Measurements from ENCODE around the gene POLR3C.
A peak's percentile ranks its signal among the peaks of the same experiment; 100 is the strongest.

POLR3C gene

DNA sequence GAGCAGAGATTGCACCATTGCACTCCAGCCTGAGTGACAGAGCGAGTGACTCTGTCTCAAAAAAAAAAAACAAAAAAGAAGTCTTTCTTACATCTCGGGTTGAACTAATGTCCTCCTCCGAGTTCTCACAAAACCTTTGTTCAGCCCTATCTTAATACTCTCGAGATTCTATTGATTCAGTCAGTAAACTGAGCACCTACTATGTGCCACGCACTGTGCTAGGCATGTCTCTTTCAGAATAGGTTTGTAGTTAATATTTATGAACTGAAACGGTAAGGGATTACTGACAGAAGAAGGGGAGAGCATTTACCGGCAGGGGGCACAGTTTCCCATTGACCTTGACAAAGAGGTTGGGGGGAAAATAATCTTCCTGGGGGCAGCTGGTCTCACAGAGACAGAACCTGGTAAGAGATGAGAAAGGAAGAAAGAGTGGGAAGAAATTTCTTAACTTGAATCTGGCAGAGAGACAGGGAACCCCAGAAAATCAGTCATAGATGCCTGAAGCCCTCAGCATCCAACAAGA is 31.5 kb downstream of the POLR3C start:
- Histone ChIP-seq H3K9me3 (ENCODE audit: insufficient read depth, low read depth, low read length) (peaks cover 5% of the 10 kb centered on the region; the same call in 1 of the 2 replicates), H3K27ac (ENCODE audit: low read length) (no peak overlapping the region), H3K9ac (ENCODE audit: low read depth, low read length) (no peak overlapping the region), H3K4me1 (ENCODE audit: insufficient read depth, low read length) (no peaks in the 10 kb centered on the region; the same call in 1 of the 2 replicates), H3K27me3 (ENCODE audit: insufficient read depth, low read length) (no peaks in the 10 kb centered on the region), H3K36me3 (ENCODE audit: insufficient read depth, low read depth, low read length) (peaks cover 66% of the 10 kb centered on the region), H3K4me3 (ENCODE audit: low read length) (no peak overlapping the region)

DNA sequence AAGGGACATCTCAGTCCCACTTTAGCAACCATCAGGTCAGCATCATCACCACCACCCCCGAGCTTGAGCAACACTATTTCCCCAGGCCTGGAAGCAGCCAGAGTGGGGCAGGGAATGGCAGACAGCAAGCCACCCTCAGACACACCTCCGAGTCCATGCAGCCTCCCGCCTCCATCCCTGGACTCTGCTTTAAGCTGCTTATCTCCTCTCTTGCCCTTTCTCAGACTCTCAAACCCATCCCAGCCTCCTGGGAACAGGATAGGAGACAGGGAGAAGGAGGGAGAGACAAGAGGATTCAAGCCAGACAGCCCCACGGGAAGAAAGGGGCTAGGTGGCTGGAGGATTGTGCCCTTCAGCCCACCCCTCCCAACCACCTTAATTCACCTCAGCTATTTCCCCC is 33.2 kb downstream of the POLR3C start:
- Histone ChIP-seq H3K9ac (ENCODE audit: low read depth, low read length) (no peak overlapping the region), H3K9me3 (ENCODE audit: insufficient read depth, low read depth, low read length) (peaks cover 5% of the 10 kb centered on the region; the same call in 1 of the 2 replicates), H3K4me3 (ENCODE audit: low read length) (no peak overlapping the region), H3K36me3 (ENCODE audit: insufficient read depth, low read depth, low read length) (peaks cover 53% of the 10 kb centered on the region), H3K27ac (ENCODE audit: low read length) (no peak overlapping the region), H3K27me3 (ENCODE audit: insufficient read depth, low read length) (no peaks in the 10 kb centered on the region), H3K4me1 (ENCODE audit: insufficient read depth, low read length) (no peaks in the 10 kb centered on the region; the same call in 1 of the 2 replicates)

DNA sequence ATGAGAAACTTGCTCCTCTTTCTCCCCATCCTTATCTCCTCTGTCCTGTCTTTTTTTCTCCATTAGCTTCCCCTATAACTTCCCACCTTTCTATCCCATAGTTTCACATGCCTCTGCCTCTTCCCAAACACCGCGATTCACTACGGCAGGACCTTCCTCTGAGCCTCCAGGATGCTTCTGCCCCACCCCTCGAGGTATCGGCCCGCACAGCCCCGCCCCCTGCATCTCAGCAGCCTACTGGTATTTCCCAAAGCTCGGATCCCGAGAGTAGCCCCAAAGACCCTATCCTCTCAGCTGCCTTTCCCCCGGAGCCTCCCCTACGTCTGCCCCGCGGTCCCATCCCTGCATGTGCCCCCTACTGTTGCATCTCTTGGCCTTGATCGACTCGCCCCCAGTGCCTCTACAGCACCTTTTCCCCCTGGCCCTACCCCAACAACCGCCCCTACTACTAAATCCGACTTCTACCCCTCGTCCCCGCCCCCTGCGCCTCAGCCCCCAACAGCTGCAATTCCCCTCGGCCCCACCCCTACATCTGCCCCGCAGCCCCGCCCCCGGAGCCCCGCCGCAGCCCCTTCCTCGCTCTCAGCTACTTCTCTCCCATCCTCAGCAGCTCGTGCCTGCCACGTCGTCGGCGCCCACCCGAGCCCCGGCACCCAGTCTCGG is 34.4 kb downstream of the POLR3C start:
- no peaks in the 10 kb centered on the region; the same call in 1 of the 2 replicates for H3K4me1 ChIP-seq (ENCODE audit: insufficient read depth, low read length)
- no peaks in the 10 kb centered on the region for H3K27me3 ChIP-seq (ENCODE audit: insufficient read depth, low read length)
- H3K27ac ChIP-seq (ENCODE audit: low read length): no peak overlapping the region
- H3K4me3 ChIP-seq (ENCODE audit: low read length): peak overlapping the region; percentile 99
- peaks cover 5% of the 10 kb centered on the region; the same call in 1 of the 2 replicates for H3K9me3 ChIP-seq (ENCODE audit: insufficient read depth, low read depth, low read length)
- H3K9ac ChIP-seq (ENCODE audit: low read depth, low read length): peak overlapping the region; percentile 89; the same call in 1 of the 2 replicates
- H3K36me3 ChIP-seq (ENCODE audit: insufficient read depth, low read depth, low read length): peaks cover 41% of the 10 kb centered on the region

DNA sequence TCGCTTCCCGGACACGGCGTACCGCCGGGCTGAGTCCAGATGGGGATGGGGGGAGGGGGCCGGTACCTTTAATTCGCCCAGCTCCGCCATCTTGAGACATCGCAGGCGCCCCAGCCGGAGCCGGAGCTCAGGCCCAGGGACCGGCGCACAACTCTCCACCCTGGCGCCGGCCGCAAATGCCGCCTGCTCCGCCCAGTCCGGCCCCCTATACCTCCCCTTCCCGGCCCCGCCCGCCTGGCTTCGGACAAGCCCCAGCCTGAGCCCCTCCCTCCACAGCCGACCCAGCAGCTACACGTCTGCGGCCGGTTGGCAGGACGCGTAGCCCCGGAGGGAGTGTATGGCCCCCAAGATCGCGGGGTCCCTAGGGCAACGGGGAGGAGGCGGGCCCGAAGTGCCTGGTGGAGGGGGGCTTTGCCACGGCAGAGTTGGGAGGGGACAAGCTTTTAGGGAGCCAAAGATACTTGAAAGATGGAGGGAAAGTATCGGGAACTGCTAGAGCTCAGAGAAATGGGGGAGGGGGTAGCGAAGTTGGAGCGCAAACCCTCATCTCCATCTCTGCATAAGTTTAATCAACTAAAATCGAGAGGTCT is 35.0 kb downstream of the POLR3C start, which contains the start of gene PIAS3:
Gene PIAS3, minus strand, starts transcription at position 181 of the 590 bp plus-strand sequence. Its CDS starts 91 bp downstream, at position 90.
- peak within 1 kb of the TSS; percentile 51 for H3K27ac ChIP-seq (ENCODE audit: low read length)

DNA sequence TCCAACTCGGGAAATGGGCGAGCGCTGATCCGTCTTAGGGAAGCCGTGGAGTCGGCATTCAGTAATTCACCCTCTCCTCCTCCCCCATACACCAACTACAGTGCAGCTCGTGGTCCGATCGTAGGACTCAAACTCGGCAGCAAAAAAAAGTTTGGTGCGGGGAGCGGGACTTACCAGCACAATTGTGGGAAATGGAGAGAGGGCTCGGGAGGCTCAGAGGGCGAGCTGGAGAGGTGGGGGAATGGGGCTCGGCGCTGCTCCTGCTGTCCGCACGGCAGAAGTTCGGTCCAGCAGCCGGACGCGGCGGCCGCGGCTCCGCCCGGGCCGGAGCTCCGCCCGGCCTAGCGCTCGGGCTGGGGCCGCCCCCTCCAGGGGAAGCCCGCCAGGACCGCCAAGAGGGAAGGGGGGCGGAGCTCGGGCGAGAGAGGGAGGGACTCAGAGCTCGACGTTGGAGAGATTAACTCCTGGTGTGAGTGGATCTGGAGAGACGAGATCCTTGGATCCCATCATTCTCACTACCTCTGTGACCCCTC is 35.6 kb downstream of the POLR3C start:
- Histone ChIP-seq H3K36me3 (ENCODE audit: insufficient read depth, low read depth, low read length) (peaks cover 29% of the 10 kb centered on the region), H3K27ac (ENCODE audit: low read length) (peak overlapping the region; percentile 51), H3K9me3 (ENCODE audit: insufficient read depth, low read depth, low read length) (peaks cover 5% of the 10 kb centered on the region; the same call in 1 of the 2 replicates), H3K4me3 (ENCODE audit: low read length) (peak overlapping the region; percentile 99), H3K9ac (ENCODE audit: low read depth, low read length) (peak overlapping the region; percentile 89; the same call in 1 of the 2 replicates), H3K27me3 (ENCODE audit: insufficient read depth, low read length) (no peaks in the 10 kb centered on the region), H3K4me1 (ENCODE audit: insufficient read depth, low read length) (no peaks in the 10 kb centered on the region; the same call in 1 of the 2 replicates)

More for the DNA sequence above, 35.0 kb downstream of the POLR3C start, which contains the start of gene PIAS3:
- Histone ChIP-seq H3K9me3 (ENCODE audit: insufficient read depth, low read depth, low read length) (peaks cover 5% of the 10 kb centered on the region; the same call in 1 of the 2 replicates), H3K4me3 (ENCODE audit: low read length) (peak within 1 kb of the TSS; percentile 99), H3K9ac (ENCODE audit: low read depth, low read length) (peak within 1 kb of the TSS; percentile 89; the same call in 1 of the 2 replicates), H3K27me3 (ENCODE audit: insufficient read depth, low read length) (no peaks in the 10 kb centered on the region), H3K36me3 (ENCODE audit: insufficient read depth, low read depth, low read length) (peaks cover 34% of the 10 kb centered on the region), H3K4me1 (ENCODE audit: insufficient read depth, low read length) (no peaks in the 10 kb centered on the region; the same call in 1 of the 2 replicates)

DNA sequence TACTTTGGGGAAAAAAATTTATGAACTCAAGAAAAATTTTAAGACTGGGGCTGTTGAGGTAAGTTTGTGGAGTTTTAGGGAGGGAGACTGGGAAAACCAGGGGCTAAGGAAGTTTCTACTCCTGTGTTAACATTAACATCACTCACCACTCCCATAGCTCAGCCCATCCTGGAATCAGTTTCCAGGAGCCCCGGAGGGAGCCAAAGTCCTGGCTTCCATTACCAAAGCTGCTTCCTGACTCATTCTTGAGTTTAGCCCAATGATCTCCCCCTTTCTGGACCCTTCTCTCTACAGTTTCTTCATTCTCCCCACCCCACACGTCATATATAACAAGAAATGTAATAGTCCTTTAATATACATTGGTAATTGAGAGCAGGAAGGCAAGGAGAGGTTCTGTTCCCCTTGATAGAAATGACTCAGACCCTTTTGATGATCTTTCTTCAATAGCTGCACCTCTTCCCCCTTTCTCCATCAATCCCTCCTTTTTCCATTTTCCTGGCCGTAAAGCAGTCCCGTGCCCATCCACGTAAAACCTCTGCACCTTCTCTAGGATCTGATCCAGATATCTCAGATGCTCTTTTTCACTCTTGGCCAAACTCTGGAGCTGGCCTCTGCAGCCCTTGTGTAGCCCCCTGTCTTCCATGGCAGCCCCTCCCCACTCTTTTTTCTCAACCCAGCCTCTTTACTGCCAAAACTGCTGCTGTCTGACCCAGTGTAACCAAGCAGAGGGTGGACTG is 39.5 kb downstream of the POLR3C start:
- H3K36me3 ChIP-seq (ENCODE audit: insufficient read depth, low read depth, low read length): no peaks in the 10 kb centered on the region
- H3K27me3 ChIP-seq (ENCODE audit: insufficient read depth, low read length): no peaks in the 10 kb centered on the region
- no peak overlapping the region for H3K27ac ChIP-seq (ENCODE audit: low read length)
- no peak overlapping the region for H3K9ac ChIP-seq (ENCODE audit: low read depth, low read length)
- H3K4me3 ChIP-seq (ENCODE audit: low read length): no peak overlapping the region
- no peaks in the 10 kb centered on the region; the same call in 1 of the 2 replicates for H3K4me1 ChIP-seq (ENCODE audit: insufficient read depth, low read length)
- no peaks in the 10 kb centered on the region for H3K9me3 ChIP-seq (ENCODE audit: insufficient read depth, low read depth, low read length)

DNA sequence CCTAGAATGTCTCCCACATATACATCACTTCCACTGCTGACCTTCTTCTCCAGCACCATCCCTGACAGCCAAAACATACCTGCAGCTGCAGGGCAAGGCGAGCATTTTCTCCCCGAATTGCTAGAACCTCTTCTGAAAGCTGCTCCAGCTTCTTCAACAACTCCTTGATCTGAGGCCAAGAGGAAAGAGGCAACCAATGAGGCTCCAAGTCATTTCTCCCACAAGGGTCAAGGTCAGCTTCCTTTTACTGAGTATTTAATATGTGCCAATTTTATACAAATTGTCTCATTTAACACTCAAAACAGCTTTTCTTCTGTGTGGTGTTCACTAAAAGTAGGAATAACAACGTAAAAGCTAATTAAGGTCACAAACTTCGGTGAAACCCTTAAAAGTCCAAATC is 44.2 kb downstream of the POLR3C start:
- H3K9me3 ChIP-seq (ENCODE audit: insufficient read depth, low read depth, low read length): no peaks in the 10 kb centered on the region
- no peaks in the 10 kb centered on the region for H3K36me3 ChIP-seq (ENCODE audit: insufficient read depth, low read depth, low read length)
- H3K9ac ChIP-seq (ENCODE audit: low read depth, low read length): no peak overlapping the region
- peaks cover 21% of the 10 kb centered on the region for H3K27me3 ChIP-seq (ENCODE audit: insufficient read depth, low read length)
- H3K4me1 ChIP-seq (ENCODE audit: insufficient read depth, low read length): no peaks in the 10 kb centered on the region; the same call in 1 of the 2 replicates
- no peak overlapping the region for H3K4me3 ChIP-seq (ENCODE audit: low read length)
- no peak overlapping the region for H3K27ac ChIP-seq (ENCODE audit: low read length)

DNA sequence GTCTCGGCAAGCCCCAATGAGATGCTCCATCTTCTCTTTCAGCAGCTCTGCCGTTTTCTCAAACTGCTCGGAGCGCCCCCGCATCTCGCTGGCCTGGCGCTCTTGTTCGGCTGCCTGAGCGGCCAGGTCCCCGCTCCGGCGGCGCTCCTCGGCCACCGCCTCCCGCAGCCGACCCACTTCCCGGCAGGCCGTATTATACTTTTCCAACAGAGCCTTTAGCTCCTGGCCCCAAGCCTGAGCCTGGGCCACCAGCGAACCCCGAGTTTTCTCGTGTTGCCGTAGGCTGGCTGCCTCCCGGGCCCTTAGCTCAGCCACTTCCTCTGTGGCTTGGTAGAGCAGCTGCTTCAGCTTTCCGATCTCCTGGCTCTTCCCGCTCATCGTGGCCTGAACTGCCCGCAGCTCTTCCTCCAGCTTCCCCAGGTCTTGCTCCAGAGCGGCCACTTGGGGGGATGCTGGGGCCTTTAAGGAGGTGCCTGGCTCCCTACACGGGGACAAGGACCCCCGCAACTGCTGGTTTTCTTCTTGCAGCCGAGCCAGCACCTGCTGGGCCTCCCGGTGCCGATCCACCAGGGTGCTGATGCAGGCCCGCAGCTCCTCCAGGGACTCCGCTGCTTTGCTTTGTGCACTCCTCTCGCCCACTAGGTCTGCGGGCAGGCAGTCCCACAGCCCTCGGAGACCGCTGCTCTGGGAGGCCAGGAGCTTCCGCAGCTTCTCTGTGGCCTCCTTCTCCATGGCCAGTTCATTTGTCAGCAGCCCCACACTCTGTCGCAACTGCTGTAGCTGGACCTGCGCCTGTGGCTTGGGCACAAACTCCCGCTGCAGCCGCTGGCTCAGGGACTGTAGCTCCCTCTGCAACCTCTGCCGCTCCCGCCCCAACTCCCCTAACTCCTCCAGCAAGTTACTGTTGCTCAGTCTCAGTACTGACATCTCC is 48.3 kb downstream of the POLR3C start:
- H3K9me3 ChIP-seq (ENCODE audit: insufficient read depth, low read depth, low read length): no peaks in the 10 kb centered on the region
- no peaks in the 10 kb centered on the region for H3K36me3 ChIP-seq (ENCODE audit: insufficient read depth, low read depth, low read length)
- H3K4me3 ChIP-seq (ENCODE audit: low read length): peak overlapping the region; percentile 66
- H3K9ac ChIP-seq (ENCODE audit: low read depth, low read length): peak overlapping the region; percentile 55
- peaks cover 36% of the 10 kb centered on the region for H3K27me3 ChIP-seq (ENCODE audit: insufficient read depth, low read length)
- H3K4me1 ChIP-seq (ENCODE audit: insufficient read depth, low read length): no peaks in the 10 kb centered on the region; the same call in 1 of the 2 replicates
- H3K27ac ChIP-seq (ENCODE audit: low read length): no peak overlapping the region

DNA sequence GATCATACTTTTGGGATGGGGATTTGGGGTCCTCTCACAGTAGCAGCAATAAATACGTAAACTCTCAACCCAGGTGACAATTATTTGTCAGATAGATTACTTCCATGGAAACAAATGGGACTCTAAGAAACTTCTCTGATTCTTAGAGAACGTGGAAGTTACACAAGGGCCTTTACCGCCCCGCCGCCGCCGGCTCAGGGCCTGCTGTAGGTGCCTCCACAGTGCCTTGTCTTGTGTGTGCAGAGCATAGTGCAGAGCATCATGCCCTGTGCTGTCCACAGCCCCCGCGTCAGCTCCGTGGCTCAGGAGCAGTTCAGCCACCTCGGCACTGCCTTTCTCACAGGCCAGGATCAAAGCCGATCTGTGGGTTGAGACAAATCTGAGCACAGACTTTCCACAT is 50.6 kb downstream of the POLR3C start:
- H3K9me3 ChIP-seq (ENCODE audit: insufficient read depth, low read depth, low read length): no peaks in the 10 kb centered on the region
- peaks cover 36% of the 10 kb centered on the region for H3K27me3 ChIP-seq (ENCODE audit: insufficient read depth, low read length)
- no peaks in the 10 kb centered on the region for H3K36me3 ChIP-seq (ENCODE audit: insufficient read depth, low read depth, low read length)
- no peak overlapping the region for H3K9ac ChIP-seq (ENCODE audit: low read depth, low read length)
- H3K4me3 ChIP-seq (ENCODE audit: low read length): no peak overlapping the region
- no peak overlapping the region for H3K27ac ChIP-seq (ENCODE audit: low read length)
- peaks cover 5% of the 10 kb centered on the region; the same call in 1 of the 2 replicates for H3K4me1 ChIP-seq (ENCODE audit: insufficient read depth, low read length)

DNA sequence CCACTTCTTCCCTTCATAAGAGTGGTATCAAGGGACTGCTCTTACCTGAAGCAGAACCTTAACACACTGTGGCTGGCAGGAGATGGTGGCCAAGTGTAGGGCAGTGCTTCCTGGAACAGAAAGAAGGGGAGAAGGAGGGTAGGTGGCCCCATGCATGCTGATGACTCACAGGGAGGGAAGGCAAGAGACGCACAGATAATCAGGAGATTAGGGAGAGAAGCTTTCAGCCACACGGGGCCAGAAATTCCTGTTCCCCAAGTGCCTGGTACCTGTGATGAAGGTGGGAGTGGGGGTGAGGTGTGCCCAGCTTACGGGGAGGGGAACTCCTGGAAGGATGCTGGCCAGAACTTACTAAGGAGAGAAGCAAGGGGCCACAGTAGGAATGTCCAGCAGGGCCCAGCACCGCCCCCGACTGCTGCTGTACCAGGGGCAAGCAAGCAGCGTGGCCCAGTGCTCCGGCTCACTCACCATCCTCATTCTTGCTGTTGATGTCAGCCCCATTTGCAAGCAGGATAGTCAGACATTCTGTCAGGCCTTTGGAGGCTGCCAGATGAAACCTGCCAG is 54.0 kb downstream of the POLR3C start:
- peaks cover 8% of the 10 kb centered on the region; the same call in 1 of the 2 replicates for H3K4me1 ChIP-seq (ENCODE audit: insufficient read depth, low read length)
- no peak overlapping the region for H3K9ac ChIP-seq (ENCODE audit: low read depth, low read length)
- H3K27ac ChIP-seq (ENCODE audit: low read length): no peak overlapping the region
- no peaks in the 10 kb centered on the region for H3K36me3 ChIP-seq (ENCODE audit: insufficient read depth, low read depth, low read length)
- no peaks in the 10 kb centered on the region for H3K9me3 ChIP-seq (ENCODE audit: insufficient read depth, low read depth, low read length)
- peaks cover 18% of the 10 kb centered on the region for H3K27me3 ChIP-seq (ENCODE audit: insufficient read depth, low read length)
- H3K4me3 ChIP-seq (ENCODE audit: low read length): no peak overlapping the region
